ENCODE data around the gene SECISBP2. TPM values are rescaled to one million over a fixed set of nuclear protein-coding genes. Genes with fewer than 3 reads are reported as not detected.

SECISBP2 gene
- total RNA-seq, 2 experiments from 2014 or later, result 40.4 to 42.5 TPM

- intact Hi-C loops (cut with micrococcal nuclease), result no loop called here
- peak; percentile 68 for DNase-seq
- H3K27ac Mint-ChIP-seq, result peak overlapping the region; percentile 84
- H3K9me3 Mint-ChIP-seq, result no peaks in the 10 kb centered on the region
- peak; percentile 57 for ATAC-seq
- H3K36me3 Mint-ChIP-seq (ENCODE audit: low read depth), result peaks cover 76% of the 10 kb centered on the region
- TF ChIP-seq CTCF (IDR thresholded peaks at IDR 0.05), result no peak
- H3K27me3 Mint-ChIP-seq, result no peaks in the 10 kb centered on the region
- POLR2A ChIA-PET, result interaction anchor here (0.6 to 1.7 kb wide), 7 partner anchors 8 to 42 kb away, joined by 3 to 5 read pairs (median 4); no protein-coding TSS in a partner anchor
- H3K4me3 Mint-ChIP-seq, result no peak overlapping the region
- peaks cover 49% of the 10 kb centered on the region for H3K4me1 Mint-ChIP-seq (ENCODE audit: low read depth)
- CTCF ChIA-PET, result interaction anchor here (1.1 to 1.6 kb wide), 2 partner anchors 11 to 47 kb away, joined by 3 to 4 read pairs; no protein-coding TSS in a partner anchor
Observed at GRCh38 chr9:89382026-89382986, 64.0 kb downstream of the SECISBP2 start.

- Mint-ChIP-seq H3K4me1 (ENCODE audit: low read depth) (peaks cover 45% of the 10 kb centered on the region), H3K4me3 (no peak overlapping the region), H3K27ac (peak overlapping the region; percentile 84), H3K36me3 (ENCODE audit: low read depth) (peaks cover 78% of the 10 kb centered on the region), H3K27me3 (no peaks in the 10 kb centered on the region), H3K9me3 (no peaks in the 10 kb centered on the region)
- intact Hi-C loops (cut with micrococcal nuclease), result no loop called here
- ATAC-seq (peak; percentile 12), DNase-seq (no peak)
- POLR2A ChIA-PET, result interaction anchor here (0.6 to 1.7 kb wide), 8 partner anchors 9 to 61 kb away, joined by 3 to 5 read pairs (median 4); no protein-coding TSS in a partner anchor
- CTCF ChIA-PET, result interaction anchor here (1.1 to 1.6 kb wide), 2 partner anchors 10 to 46 kb away, joined by 3 to 4 read pairs; no protein-coding TSS in a partner anchor
- TF ChIP-seq CTCF (IDR thresholded peaks at IDR 0.05), result no peak
Observed at GRCh38 chr9:89383030-89383720, 64.9 kb downstream of the SECISBP2 start.

GRCh38 chr9:89383721-89384300 is 65.5 kb downstream of the SECISBP2 start:
- POLR2A ChIA-PET, result interaction anchor here (1.0 to 1.4 kb wide), 4 partner anchors 9 to 61 kb away, joined by 3 to 5 read pairs (median 4); no protein-coding TSS in a partner anchor
- ATAC-seq, result no peak

GRCh38 chr9:89384783-89385182 is 66.5 kb downstream of the SECISBP2 start:
- Mint-ChIP-seq H3K4me3 (peak overlapping the region; percentile 3), H3K36me3 (ENCODE audit: low read depth) (peaks cover 72% of the 10 kb centered on the region), H3K27ac (peak overlapping the region; percentile 76), H3K9me3 (no peaks in the 10 kb centered on the region), H3K27me3 (no peaks in the 10 kb centered on the region), H3K4me1 (ENCODE audit: low read depth) (peaks cover 41% of the 10 kb centered on the region)
- TF ChIP-seq CTCF (IDR thresholded peaks at IDR 0.05), result no peak
- no peak for DNase-seq
- CTCF ChIA-PET, result no interaction called here
- intact Hi-C loops (cut with micrococcal nuclease), result no loop called here
- no peak for ATAC-seq
- POLR2A ChIA-PET, result interaction anchor here (1.0 to 1.4 kb wide), 5 partner anchors 8 to 106 kb away, joined by 3 to 5 read pairs (median 3); no protein-coding TSS in a partner anchor

More at GRCh38 chr9:89383721-89384300, 65.5 kb downstream of the SECISBP2 start:
- intact Hi-C loops (cut with micrococcal nuclease), result no loop called here
- Mint-ChIP-seq H3K4me1 (ENCODE audit: low read depth) (peaks cover 45% of the 10 kb centered on the region), H3K36me3 (ENCODE audit: low read depth) (peaks cover 78% of the 10 kb centered on the region), H3K27me3 (no peaks in the 10 kb centered on the region), H3K9me3 (no peaks in the 10 kb centered on the region), H3K27ac (peak overlapping the region; percentile 71), H3K4me3 (no peak overlapping the region)
- DNase-seq, result no peak
- CTCF ChIA-PET, result no interaction called here
- TF ChIP-seq CTCF (IDR thresholded peaks at IDR 0.05), result no peak

Measured in activated CD8-positive, alpha-beta T cell treated with anti-CD3 and anti-CD28 coated beads for 36 hours (primary cell).